ENCODE measurements around the gene COMT. TPM values are rescaled to one million over a fixed set of nuclear protein-coding genes. Genes with fewer than 3 reads are reported as not detected.
A peak's percentile ranks its signal among the peaks of the same experiment; 100 is the strongest.

The COMT gene
- 10 to 100 TPM; 48.9 to 95.0 (median 62.3) TPM for total RNA-seq
- polyA plus RNA-seq, result 10 to 100 TPM; 47.9 to 87.8 TPM

DNA sequence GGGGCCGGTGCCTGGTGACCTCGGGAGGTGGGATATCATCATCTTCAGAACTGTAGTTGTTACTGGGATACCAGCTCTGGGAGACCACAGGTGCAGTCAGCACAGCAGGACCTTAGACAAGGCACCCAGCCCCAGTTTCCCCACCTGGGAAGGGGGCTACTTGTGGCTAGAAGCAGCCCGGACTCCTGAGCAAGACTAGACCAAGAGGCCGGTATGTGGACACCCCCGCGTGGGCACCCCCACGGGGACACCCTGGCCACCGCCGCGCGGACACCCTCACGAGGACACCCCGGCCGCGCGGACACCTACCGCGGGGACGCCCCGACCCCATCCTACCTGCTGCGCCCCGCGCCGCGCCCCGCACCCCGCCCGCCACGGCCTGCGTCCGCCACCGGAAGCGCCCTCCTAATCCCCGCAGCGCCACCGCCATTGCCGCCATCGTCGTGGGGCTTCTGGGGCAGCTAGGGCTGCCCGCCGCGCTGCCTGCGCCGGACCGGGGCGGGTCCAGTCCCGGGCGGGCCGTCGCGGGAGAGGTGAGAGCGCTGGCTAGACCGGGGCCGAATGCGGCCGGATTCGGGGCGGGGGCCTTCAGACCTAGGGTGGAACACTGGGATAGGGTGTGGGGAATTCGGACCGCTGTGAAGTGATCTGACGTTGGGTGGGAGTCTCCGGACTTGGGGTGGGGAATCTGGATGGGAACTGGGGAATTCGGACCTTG is at the start of gene COMT, which contains the start of gene TXNRD2:
COMT (plus strand) TSS at position 408 of the 718 bp plus-strand sequence. CDS start 20,755 bp downstream, outside the sequence.
TXNRD2 (minus strand) TSS at position 454 of the 718 bp plus-strand sequence; CDS start at position 439, 15 bp downstream.
- Histone ChIP-seq H3K27me3 (no peaks in the 10 kb centered on the region), H3K4me1 (peaks cover 13 to 23% (median 19%) of the 10 kb centered on the region in 3 donors), H3K27ac (peak within 1 kb of the TSS; percentile 53 to 96 (median 87)), H3K4me3 (peak within 1 kb of the TSS; percentile 71 to 90 (median 84)), H3K9me3 (no peaks in the 10 kb centered on the region), H3K36me3 (no peaks in the 10 kb centered on the region)
- intact Hi-C loops (cut with DNase I), result no loop called here
- TF ChIP-seq, protein P1, sequence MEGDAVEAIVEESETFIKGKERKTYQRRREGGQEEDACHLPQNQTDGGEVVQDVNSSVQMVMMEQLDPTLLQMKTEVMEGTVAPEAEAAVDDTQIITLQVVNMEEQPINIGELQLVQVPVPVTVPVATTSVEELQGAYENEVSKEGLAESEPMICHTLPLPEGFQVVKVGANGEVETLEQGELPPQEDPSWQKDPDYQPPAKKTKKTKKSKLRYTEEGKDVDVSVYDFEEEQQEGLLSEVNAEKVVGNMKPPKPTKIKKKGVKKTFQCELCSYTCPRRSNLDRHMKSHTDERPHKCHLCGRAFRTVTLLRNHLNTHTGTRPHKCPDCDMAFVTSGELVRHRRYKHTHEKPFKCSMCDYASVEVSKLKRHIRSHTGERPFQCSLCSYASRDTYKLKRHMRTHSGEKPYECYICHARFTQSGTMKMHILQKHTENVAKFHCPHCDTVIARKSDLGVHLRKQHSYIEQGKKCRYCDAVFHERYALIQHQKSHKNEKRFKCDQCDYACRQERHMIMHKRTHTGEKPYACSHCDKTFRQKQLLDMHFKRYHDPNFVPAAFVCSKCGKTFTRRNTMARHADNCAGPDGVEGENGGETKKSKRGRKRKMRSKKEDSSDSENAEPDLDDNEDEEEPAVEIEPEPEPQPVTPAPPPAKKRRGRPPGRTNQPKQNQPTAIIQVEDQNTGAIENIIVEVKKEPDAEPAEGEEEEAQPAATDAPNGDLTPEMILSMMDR (IDR thresholded peaks at IDR 0.05), result no peak
- DNase-seq, result peak; percentile 66 to 89 (median 74)
- 1% methylated on average over 28 to 63 of the region's 63 CpGs for WGBS, 2 donors
- no peak for FAIRE-seq
- peak; percentile 86 to 93 (median 89) for ATAC-seq

DNA sequence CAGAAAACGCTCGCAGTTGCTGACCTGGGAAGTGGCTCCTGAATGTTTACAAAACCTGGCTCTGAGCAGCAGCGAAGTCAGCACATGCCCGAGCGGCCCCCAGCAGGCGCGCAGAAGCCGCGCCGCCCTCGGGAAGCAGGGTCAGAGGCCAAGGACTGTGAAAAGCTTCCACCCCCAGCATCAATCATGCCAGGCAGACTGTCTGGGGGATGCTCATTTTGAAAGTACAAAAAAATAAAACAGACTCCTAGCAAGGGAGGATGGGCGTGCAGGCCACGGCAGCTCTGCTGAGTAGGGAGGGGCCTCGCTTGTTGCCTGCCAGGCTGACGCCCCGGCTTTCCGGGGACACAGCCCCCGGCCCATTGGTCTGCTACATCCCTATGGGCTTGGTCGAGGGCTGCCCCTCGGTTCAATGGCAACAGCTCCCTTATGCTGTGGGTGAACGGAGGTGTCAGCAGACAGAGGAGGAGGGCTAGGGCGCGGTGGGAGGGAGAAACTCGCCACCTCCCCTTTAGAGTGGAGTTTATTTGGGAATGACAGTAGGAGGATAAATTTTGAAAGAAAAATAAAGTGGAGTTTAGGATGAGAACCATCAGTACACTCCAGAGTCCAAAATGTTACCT is 49.2 kb upstream of the COMT start:
- peak in 3 of 4 donors; percentile 9 to 38 (median 33) for ATAC-seq
- no peak for FAIRE-seq
- TF ChIP-seq, protein P1 (IDR thresholded peaks at IDR 0.05), result no peak
- no peaks in the 10 kb centered on the region for H3K4me1 ChIP-seq
- H3K9me3 ChIP-seq, result no peaks in the 10 kb centered on the region
- H3K4me3 ChIP-seq, result no peak overlapping the region
- WGBS, 2 donors, result 79 to 83% methylated on average over 24 of the region's 24 CpGs
- peak in 1 of 6 donors; percentile 43 for DNase-seq
- H3K27me3 ChIP-seq, result no peaks in the 10 kb centered on the region
- H3K36me3 ChIP-seq, result no peaks in the 10 kb centered on the region
- no peak overlapping the region for H3K27ac ChIP-seq
- intact Hi-C loops (cut with DNase I), result no loop called here

DNA sequence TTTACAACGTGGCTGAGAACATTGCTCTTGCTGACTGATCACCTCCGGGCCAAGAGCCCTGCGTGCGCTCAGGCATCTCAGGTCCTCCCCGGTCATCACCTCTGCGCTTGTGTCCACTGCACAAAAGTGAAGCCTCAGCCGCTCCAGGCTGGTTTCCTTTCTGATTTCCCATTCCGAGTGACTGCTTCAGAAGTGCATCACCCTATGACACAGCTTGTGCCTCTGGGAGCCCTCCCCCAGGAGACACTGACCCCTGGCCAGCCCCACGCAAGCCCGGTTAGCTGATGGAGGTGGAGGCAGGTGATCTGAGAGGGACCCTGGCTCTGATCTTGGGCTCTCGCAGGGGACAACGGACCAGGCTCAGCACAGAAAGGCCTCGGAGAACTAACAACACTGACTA is 48.6 kb upstream of the COMT start:
- whole genome bisulfite sequencing, 2 donors, result 88 to 90% methylated on average over 13 of the region's 13 CpGs
- Histone ChIP-seq H3K36me3 (no peaks in the 10 kb centered on the region), H3K27ac (no peak overlapping the region), H3K9me3 (no peaks in the 10 kb centered on the region), H3K4me1 (no peaks in the 10 kb centered on the region), H3K27me3 (no peaks in the 10 kb centered on the region), H3K4me3 (no peak overlapping the region)
- FAIRE-seq, result no peak
- no peak for ATAC-seq
- intact Hi-C loops (cut with DNase I), result no loop called here
- peak in 1 of 6 donors; percentile 48 for DNase-seq
- TF ChIP-seq, protein P1 (IDR thresholded peaks at IDR 0.05), result no peak

DNA sequence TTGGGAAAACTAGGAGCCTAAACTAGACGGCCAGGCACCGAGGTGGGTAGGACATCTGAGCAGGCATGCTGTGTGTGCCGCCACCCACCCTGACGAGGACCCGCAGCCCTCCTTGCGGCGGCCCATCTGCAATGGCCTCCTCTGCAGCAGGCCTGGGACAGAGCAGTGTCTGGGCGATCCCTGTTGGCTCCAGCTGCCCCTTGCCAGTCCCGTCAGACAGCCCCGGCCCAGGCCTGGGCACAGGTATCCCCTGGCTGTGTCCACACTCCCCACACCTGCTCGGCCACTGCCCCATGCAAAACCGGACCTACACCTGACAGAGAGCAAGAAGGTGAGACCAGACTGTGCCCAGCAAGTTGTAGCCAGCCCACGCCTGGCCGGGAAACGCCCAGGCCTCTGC is 48.2 kb upstream of the COMT start:
- no peaks in the 10 kb centered on the region for H3K36me3 ChIP-seq
- H3K27ac ChIP-seq, result no peak overlapping the region
- TF ChIP-seq, protein P1 (IDR thresholded peaks at IDR 0.05), result no peak
- FAIRE-seq (no peak), DNase-seq (peak in 1 of 6 donors; percentile 54), ATAC-seq (no peak)
- no peaks in the 10 kb centered on the region for H3K4me1 ChIP-seq
- H3K4me3 ChIP-seq, result no peak overlapping the region
- no peaks in the 10 kb centered on the region for H3K9me3 ChIP-seq
- whole genome bisulfite sequencing, 2 donors, result 89 to 90% methylated on average over 15 of the region's 15 CpGs
- no peaks in the 10 kb centered on the region for H3K27me3 ChIP-seq
- intact Hi-C loops (cut with DNase I), result no loop called here
